Sigmoid colon (tissue), 7 donors: ENCODE measurements around the gene ARID5B. TPM values are rescaled to one million over a fixed set of nuclear protein-coding genes. Genes with fewer than 3 reads are reported as not detected.

Source experiments
- DNase-seq: peaks from one replicate; pipeline ENCODE4 v3.0.0-alpha.2; 2019
- H3K27ac ChIP-seq, 4 donors: fragments of 200-600 bp; sonication (generic); one replicate each; pipeline ENCODE4 v1.5.1; 2016 to 2019; ENCODE audit warnings: mild to moderate bottlenecking in 1 of 4
- H3K27me3 ChIP-seq, 3 donors: fragments of 200-600 bp; sonication (generic); one replicate each; pipeline ENCODE4 v1.5.1; 2019; ENCODE audit warnings: mild to moderate bottlenecking in 1 of 3
- H3K36me3 ChIP-seq, 4 donors: fragments of 200-600 bp; sonication (generic); one replicate each; pipeline ENCODE4 v1.5.1; 2016 to 2019
- H3K4me1 ChIP-seq, 4 donors: fragments of 200-600 bp; sonication (generic); one replicate each; pipeline ENCODE4 v1.5.1; 2017 to 2019
- H3K4me3 ChIP-seq, 4 donors: fragments of 200-600 bp; sonication (generic); one replicate each; pipeline ENCODE4 v1.5.1; 2017 to 2019; ENCODE audit warnings: mild to moderate bottlenecking in 2 of 4, moderate library complexity in 1 of 4
- H3K9me3 ChIP-seq, 4 donors: fragments of 200-600 bp in 3 of 4; sonication (generic) in 3 of 4; one replicate each; pipeline versions ENCODE4 v1.5.1 to v1.6.1; 2013 to 2019
- EP300 ChIP-seq, 4 donors: sonication (generic); formaldehyde crosslinking; IDR thresholded peaks; one replicate each; pipeline ENCODE4 v1.6.1; 2017; ENCODE audit warnings: antibody characterized with exemption in 4 of 4
- POLR2A ChIP-seq, 2 donors: fragments of 450-650 bp; IDR thresholded peaks; one replicate each; pipeline ENCODE4 v1.6.1; 2016; ENCODE audit warnings: antibody characterized with exemption in 2 of 2, mild to moderate bottlenecking in 2 of 2, moderate library complexity in 2 of 2
- POLR2AphosphoS5 ChIP-seq, 4 donors: sonication (generic); formaldehyde crosslinking; IDR thresholded peaks; one replicate each; pipeline ENCODE4 v1.6.1; 2017; ENCODE audit warnings: antibody characterized with exemption in 4 of 4
- WGBS, 2 donors: extraction: QIAGEN DNeasy Blood & Tissue Kit; methylation state at CpG; one replicate each; pipeline ENCODE4 v1.1.7; 2013; 5-methylcytosine and 5-hydroxymethylcytosine counted together
- intact Hi-C: fragments of 100-400 bp; cut with DNase I; formaldehyde crosslinking; loops from one replicate; pipeline ENCODE4 v1.15.1; 2023
- polyA plus RNA-seq, 3 donors: library from polyadenylated mRNA; stranded (reverse); fragments of 200-250 nt; gene quantifications; one replicate each; pipeline ENCODE4 v1.2.3, GENCODE V29; 2013
- total RNA-seq, 4 donors: library from RNA; depleted of rRNA; stranded (reverse); fragments of >200 nt; gene quantifications; one replicate each; pipeline ENCODE4 v1.1.0, GENCODE V29; 2016
- TF ChIP-seq, protein P1 (sequence below), 4 experiments: fragments of 450-650 bp in 3 of 4; fragments of 200-600 bp in 1 of 4; IDR thresholded peaks; one replicate each; pipeline ENCODE4 v1.5.1; 2016 to 2019; ENCODE audit warnings: antibody characterized with exemption in 4 of 4, mild to moderate bottlenecking in 3 of 4, moderate library complexity in 2 of 4
- donor health status: healthy with polysubstance abuse.
- donor health status: Bipolar disorder and iron deficiency.
- donor health status: healthy.

ARID5B gene
- total and polyA plus RNA-seq, 7 donors, result 2.3 to 109 (median 29.6) TPM

DNA sequence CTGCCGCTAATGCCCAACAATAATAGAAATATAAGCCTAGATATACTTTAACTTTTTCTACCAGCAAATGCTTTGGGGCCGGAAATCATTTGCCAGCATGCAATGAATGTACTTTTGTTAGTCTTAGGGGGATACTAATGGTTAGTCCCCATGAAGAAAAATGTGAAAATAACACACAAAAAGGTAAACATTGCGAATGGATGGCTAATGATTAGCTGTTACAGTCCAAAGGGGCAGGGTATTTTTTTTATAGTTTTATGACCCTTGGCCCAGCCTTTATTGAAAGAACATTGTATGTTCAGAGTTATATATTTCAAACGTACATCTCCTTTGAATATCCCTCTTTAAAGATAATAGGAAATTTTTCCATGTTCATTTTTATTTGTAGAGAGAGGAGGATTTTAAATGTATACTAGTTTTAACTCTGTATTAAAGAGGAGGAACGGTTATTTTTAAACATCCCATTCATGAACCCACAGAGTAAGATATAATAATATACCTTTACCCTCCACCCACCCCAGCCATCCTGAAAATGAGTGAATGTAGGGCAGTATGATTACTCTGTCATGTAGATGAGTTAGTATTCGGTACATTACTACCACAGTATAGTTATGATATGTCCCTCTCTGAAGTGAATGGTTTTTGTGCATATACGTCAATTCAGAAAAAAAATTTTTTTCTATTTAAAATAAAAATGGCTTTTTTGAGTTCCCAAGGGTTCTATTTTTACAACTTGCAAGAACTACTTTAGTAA lies 63.6 kb downstream of the ARID5B start:
- peaks cover 0 to 42% (median 29%) of the 10 kb centered on the region in 4 donors for H3K4me1 ChIP-seq
- TF ChIP-seq, protein P1, sequence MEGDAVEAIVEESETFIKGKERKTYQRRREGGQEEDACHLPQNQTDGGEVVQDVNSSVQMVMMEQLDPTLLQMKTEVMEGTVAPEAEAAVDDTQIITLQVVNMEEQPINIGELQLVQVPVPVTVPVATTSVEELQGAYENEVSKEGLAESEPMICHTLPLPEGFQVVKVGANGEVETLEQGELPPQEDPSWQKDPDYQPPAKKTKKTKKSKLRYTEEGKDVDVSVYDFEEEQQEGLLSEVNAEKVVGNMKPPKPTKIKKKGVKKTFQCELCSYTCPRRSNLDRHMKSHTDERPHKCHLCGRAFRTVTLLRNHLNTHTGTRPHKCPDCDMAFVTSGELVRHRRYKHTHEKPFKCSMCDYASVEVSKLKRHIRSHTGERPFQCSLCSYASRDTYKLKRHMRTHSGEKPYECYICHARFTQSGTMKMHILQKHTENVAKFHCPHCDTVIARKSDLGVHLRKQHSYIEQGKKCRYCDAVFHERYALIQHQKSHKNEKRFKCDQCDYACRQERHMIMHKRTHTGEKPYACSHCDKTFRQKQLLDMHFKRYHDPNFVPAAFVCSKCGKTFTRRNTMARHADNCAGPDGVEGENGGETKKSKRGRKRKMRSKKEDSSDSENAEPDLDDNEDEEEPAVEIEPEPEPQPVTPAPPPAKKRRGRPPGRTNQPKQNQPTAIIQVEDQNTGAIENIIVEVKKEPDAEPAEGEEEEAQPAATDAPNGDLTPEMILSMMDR (IDR thresholded peaks at IDR 0.05), result no peak
- no peak for TF ChIP-seq POLR2AphosphoS5 (IDR thresholded peaks at IDR 0.05)
- TF ChIP-seq POLR2A (IDR thresholded peaks at IDR 0.05), result no peak
- TF ChIP-seq EP300 (IDR thresholded peaks at IDR 0.05), result no peak
- no peaks in the 10 kb centered on the region for H3K9me3 ChIP-seq
- intact Hi-C loops, result no loop called here
- DNase-seq, result no peak
- H3K36me3 ChIP-seq, result no peaks in the 10 kb centered on the region
- H3K27me3 ChIP-seq, result no peaks in the 10 kb centered on the region
- no peak overlapping the region for H3K4me3 ChIP-seq
- peak overlapping the region in 3 of 4 donors; percentile 66 to 80 (median 72) for H3K27ac ChIP-seq
- WGBS, 2 donors, result 17 to 58% methylated on average over 7 of the region's 7 CpGs

DNA sequence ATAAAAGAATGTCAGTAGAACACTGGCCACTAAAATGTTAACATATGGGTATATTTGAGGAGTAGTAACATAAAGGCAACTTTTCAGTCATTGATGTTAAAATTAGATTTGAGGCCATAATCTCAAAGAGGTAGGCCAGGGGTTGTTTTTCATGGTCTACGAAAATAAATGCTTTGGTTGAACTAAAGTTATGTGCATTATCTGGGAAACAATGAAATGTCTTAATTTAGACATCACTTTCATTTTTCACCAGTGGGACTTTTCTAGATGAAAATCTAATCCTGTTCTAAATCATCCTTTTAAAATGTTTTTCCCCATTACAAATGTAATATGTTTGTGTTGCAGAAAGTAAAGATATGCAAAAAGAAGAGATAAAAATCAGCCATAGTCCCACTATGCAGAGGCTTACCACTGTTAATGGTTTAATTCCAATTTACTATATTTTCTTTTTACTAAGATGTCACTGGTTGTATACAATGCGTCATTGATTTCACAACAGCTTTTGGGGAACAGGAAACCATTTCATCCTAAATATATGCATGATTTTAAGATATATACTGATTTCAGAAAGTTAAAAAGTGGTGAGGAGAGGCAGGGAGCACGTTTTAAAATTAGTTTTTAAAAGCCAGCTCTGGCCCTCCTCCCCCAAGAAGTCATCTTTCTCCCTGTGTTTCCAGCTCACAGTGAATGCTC lies 64.3 kb downstream of the ARID5B start:
- TF ChIP-seq POLR2A (IDR thresholded peaks at IDR 0.05), result no peak
- TF ChIP-seq EP300 (IDR thresholded peaks at IDR 0.05), result no peak
- TF ChIP-seq, protein P1 (IDR thresholded peaks at IDR 0.05), result no peak
- TF ChIP-seq POLR2AphosphoS5 (IDR thresholded peaks at IDR 0.05), result no peak
- DNase-seq, result no peak
- intact Hi-C loops, result no loop called here
- Histone ChIP-seq H3K4me1 (peaks cover 0 to 43% (median 30%) of the 10 kb centered on the region in 4 donors), H3K27ac (no peak overlapping the region), H3K4me3 (no peak overlapping the region), H3K27me3 (no peaks in the 10 kb centered on the region), H3K36me3 (no peaks in the 10 kb centered on the region), H3K9me3 (no peaks in the 10 kb centered on the region)
- WGBS, 2 donors, result 36 to 44% methylated on average over 3 of the region's 3 CpGs

DNA sequence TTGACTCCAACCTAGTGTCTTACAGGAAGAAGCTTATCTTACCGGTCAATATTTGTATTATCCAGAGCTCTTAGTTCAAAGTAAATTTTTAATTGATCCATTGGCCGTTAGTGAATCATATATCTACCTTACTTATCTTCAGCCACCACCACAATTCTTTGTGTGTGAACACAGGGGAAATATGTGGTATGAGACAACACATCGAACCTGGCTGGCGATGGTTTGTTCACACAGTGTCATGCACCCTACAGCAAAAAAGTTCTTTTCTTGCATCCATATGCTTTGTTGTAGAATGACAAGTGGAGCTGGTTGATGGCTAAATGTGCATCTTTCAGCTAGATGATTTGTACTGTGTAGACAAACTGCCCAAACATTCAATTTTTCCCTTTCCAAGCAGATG lies 65.8 kb downstream of the ARID5B start:
- no peak for DNase-seq
- no peaks in the 10 kb centered on the region for H3K9me3 ChIP-seq
- TF ChIP-seq POLR2AphosphoS5 (IDR thresholded peaks at IDR 0.05) (no peak), POLR2A (IDR thresholded peaks at IDR 0.05) (no peak), EP300 (IDR thresholded peaks at IDR 0.05) (no peak)
- TF ChIP-seq, protein P1 (IDR thresholded peaks at IDR 0.05), result no peak
- intact Hi-C loops, result no loop called here
- no peaks in the 10 kb centered on the region for H3K36me3 ChIP-seq
- peaks cover 0 to 51% (median 36%) of the 10 kb centered on the region in 4 donors for H3K4me1 ChIP-seq
- no peak overlapping the region for H3K4me3 ChIP-seq
- no peak overlapping the region for H3K27ac ChIP-seq
- 48 to 65% methylated on average over 4 of the region's 4 CpGs for WGBS, 2 donors
- H3K27me3 ChIP-seq, result no peaks in the 10 kb centered on the region

DNA sequence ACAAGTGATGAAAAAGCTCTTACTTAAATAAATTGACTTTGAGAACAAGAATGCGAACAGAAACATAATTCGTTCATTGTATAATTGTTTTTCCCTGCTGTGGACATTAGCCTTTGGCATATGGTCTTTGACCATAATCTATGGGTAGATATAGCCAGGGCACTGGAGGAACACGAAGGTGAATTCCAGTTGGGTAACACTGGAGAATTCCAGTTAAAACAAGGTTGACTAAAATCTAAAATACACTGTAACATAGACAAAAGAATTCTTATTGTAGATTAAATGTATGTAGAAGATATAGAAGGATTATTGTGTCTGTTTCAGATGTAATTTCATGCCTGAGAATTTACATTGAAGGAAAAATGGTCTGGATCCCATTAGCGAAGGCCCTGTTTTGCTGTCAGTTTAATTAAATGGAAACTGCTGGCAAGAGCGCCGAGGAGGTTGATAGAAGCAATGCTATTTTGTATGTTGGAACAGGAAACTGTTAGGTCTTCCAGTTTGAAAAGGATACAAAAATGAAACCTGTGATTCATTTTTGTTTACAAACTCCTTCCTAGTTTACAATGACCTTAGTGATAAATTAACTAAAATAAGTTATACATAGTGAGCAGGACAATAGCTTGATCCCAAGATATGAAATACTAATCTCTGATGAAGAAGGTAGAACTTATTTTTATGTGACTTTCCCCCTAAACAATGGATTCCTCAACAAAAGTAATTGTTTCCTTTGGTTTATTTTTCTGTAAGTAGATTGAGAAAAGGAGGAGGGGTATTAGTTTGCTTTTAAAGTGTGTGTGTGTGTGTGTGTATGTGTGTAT lies 68.9 kb downstream of the ARID5B start:
- no peak for DNase-seq
- no peak overlapping the region for H3K4me3 ChIP-seq
- no peaks in the 10 kb centered on the region for H3K36me3 ChIP-seq
- H3K27me3 ChIP-seq, result no peaks in the 10 kb centered on the region
- WGBS, 2 donors, result 50 to 62% methylated on average over 6 of the region's 6 CpGs
- TF ChIP-seq POLR2AphosphoS5 (IDR thresholded peaks at IDR 0.05) (peak in 1 of 4 donors; percentile 15), POLR2A (IDR thresholded peaks at IDR 0.05) (no peak), EP300 (IDR thresholded peaks at IDR 0.05) (no peak)
- TF ChIP-seq, protein P1 (IDR thresholded peaks at IDR 0.05), result no peak
- H3K9me3 ChIP-seq, result no peaks in the 10 kb centered on the region
- H3K27ac ChIP-seq, result peak overlapping the region; percentile 29 to 68 (median 58)
- intact Hi-C loops, result no loop called here
- H3K4me1 ChIP-seq, result peaks cover 0 to 56% (median 45%) of the 10 kb centered on the region in 4 donors
